Keratinocyte (primary cell): Measurements from ENCODE around the gene CYSTM1. TPM values are rescaled to one million over a fixed set of nuclear protein-coding genes. Genes with fewer than 3 reads are reported as not detected.
"Not testable (repeated sequence)": the region's sequence is repeated elsewhere in the genome, so short reads cannot be mapped to it uniquely, and the experiment has no call there.

Source experiments
- DNase-seq: peaks from one replicate; pipeline ENCODE4 v3.0.0-alpha.2; 2011; ENCODE audit warnings: low read depth, missing footprints, low spot score
- FAIRE-seq: peaks from 2 replicates; lab custom pipeline; 2011; peaks lifted over from hg19 to GRCh38; lab: Jason Lieb, UNC
- H2AFZ ChIP-seq: 2 replicates; pipeline ENCODE4 v1.6.0; 2012; ENCODE audit warnings: low read length, control low read depth, inconsistent platforms; ENCODE audit not compliant: control insufficient read depth
- H3K27ac ChIP-seq: 2 replicates; pipeline ENCODE4 v1.5.1; 2011; ENCODE audit warnings: low read length; ENCODE audit not compliant: control insufficient read depth, insufficient read depth
- H3K27me3 ChIP-seq: 3 replicates; pipeline ENCODE4 v1.6.0; 2011; ENCODE audit warnings: low read length; ENCODE audit not compliant: control insufficient read depth, insufficient read depth; ENCODE audit errors: extremely low read depth
- H3K36me3 ChIP-seq, 2 experiments: 2 replicates in 1 of 2; 3 replicates in 1 of 2; pipeline ENCODE4 v1.5.1; 2011; ENCODE audit warnings: low read length in 2 of 2, mild to moderate bottlenecking in 1 of 2; ENCODE audit not compliant: control insufficient read depth in 2 of 2, insufficient read depth in 2 of 2; ENCODE audit errors: extremely low read depth in 1 of 2
- H3K4me1 ChIP-seq: 3 replicates; pipeline ENCODE4 v1.5.1; 2011; ENCODE audit warnings: low read length; ENCODE audit not compliant: control insufficient read depth, insufficient read depth; ENCODE audit errors: extremely low read depth
- H3K4me2 ChIP-seq: 3 replicates; pipeline ENCODE4 v1.6.0; 2011; ENCODE audit warnings: low read depth, low read length; ENCODE audit not compliant: control insufficient read depth, insufficient read depth; ENCODE audit errors: extremely low read depth
- H3K4me3 ChIP-seq, 3 experiments: fragments of 200-600 bp in 1 of 3; sonication (generic) in 1 of 3; 2 replicates in 2 of 3; 3 replicates in 1 of 3; pipeline ENCODE4 v1.5.1; 2011 to 2016; ENCODE audit warnings: low read length in 3 of 3, mild to moderate bottlenecking in 3 of 3, control low read depth in 2 of 3, inconsistent platforms in 1 of 3, low read depth in 1 of 3, mixed read lengths in 1 of 3, mixed run types in 1 of 3, moderate library complexity in 1 of 3; ENCODE audit not compliant: control insufficient read depth in 2 of 3, insufficient read depth in 2 of 3; ENCODE audit errors: extremely low read depth in 1 of 3
- H3K79me2 ChIP-seq: 2 replicates; pipeline ENCODE4 v1.6.0; 2012; ENCODE audit warnings: low read length; ENCODE audit not compliant: control insufficient read depth, insufficient read depth
- H3K9ac ChIP-seq: 3 replicates; pipeline ENCODE4 v1.6.0; 2011; ENCODE audit warnings: low read length; ENCODE audit not compliant: control insufficient read depth, insufficient read depth; ENCODE audit errors: extremely low read depth
- H3K9me1 ChIP-seq: 3 replicates; pipeline ENCODE4 v1.6.0; 2011; ENCODE audit warnings: low read length; ENCODE audit not compliant: control insufficient read depth, insufficient read depth; ENCODE audit errors: extremely low read depth
- H3K9me3 ChIP-seq: 2 replicates; pipeline ENCODE4 v1.5.1; 2012; ENCODE audit warnings: low read depth, low read length; ENCODE audit not compliant: control insufficient read depth
- H4K20me1 ChIP-seq: 3 replicates; pipeline ENCODE4 v1.6.0; 2011; ENCODE audit warnings: low read length; ENCODE audit not compliant: control insufficient read depth, insufficient read depth; ENCODE audit errors: extremely low read depth
- EZH2 ChIP-seq: IDR thresholded peaks from one replicate; pipeline ENCODE4 v1.6.1; 2012; ENCODE audit warnings: inconsistent platforms, mild to moderate bottlenecking, low read length, moderate library complexity
- dilution Hi-C: fragments of 300-500 bp; cut with MboI; formaldehyde crosslinking; loops from one replicate; pipeline ENCODE4 v1.7.0; 2020; ENCODE audit warnings: low sequenced_read_pairs; ENCODE audit not compliant: extremely low pct_ligation_motif_present
- polyA plus RNA-seq, 5 experiments: library from polyadenylated mRNA; depleted of rRNA in 3 of 5; stranded (reverse) in 3 of 5; stranded (forward) in 1 of 5; unstranded in 1 of 5; fragments of >200 nt; gene quantifications; 1 replicate in 1 of 5; 2 replicates in 3 of 5; 3 replicates in 1 of 5; pipeline versions ENCODE4 v1.2.1 to v1.2.3, GENCODE V29; 2011 to 2012; ENCODE audit warnings: missing spikeins in 2 of 5, low read depth in 1 of 5, low replicate concordance in 1 of 5
- TF ChIP-seq, protein P1 (sequence below), 3 experiments: IDR thresholded peaks in 1 of 3; conservative IDR thresholded peaks in 1 of 3; optimal IDR thresholded peaks in 1 of 3; 2 replicates in 2 of 3; 3 replicates in 1 of 3; pipeline versions ENCODE3 to v1.5.1; 2011; ENCODE audit warnings: low read length in 3 of 3, mild to moderate bottlenecking in 3 of 3, moderate library complexity in 2 of 3, control low read depth in 1 of 3, inconsistent platforms in 1 of 3; ENCODE audit not compliant: insufficient read depth in 2 of 3; ENCODE audit errors: extremely low read depth in 1 of 3

The CYSTM1 gene
- polyA plus RNA-seq, 1 donor (not counting 4 experiments of a cell fraction or from before 2014, with no cell fraction given), result 34.3 TPM

DNA sequence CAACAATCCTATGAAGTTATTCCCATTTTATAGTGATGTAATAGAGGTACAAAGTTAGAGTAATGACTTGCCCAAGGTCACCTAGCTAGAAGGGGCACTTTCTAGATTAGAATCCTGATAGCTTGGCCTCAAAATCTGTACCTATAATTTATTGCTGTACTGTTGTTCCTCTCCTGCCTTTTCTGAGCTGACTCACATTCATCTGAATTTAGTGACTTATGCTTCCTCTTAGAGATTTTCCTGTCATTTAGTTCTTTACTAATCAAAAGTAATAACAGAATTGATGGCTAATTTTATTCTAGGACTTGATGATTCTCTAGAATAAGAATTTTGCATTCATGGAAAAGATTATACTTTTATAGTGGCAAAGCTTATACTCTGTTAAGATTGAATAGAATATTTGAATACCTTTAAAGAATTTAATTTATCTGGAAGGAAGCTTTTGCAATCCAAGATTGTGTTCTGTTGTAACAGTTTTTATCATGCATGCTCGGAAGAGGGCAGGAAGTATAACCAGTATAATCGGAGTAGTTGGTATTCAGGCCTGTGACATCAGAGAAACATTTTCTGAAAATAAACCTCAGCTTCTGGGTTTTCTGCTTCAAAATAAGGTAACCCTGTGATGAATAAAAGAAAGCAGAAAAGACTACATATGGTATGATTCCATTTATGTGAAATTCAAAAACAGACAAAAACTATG is 21.3 kb downstream of the CYSTM1 start:
- H3K79me2 ChIP-seq, result no peaks in the 10 kb centered on the region
- no peak overlapping the region for H3K27ac ChIP-seq
- no peak overlapping the region for H3K4me2 ChIP-seq
- dilution Hi-C loops, result no loop called here
- H3K27me3 ChIP-seq, result no peaks in the 10 kb centered on the region
- peaks cover 5 to 9% of the 10 kb centered on the region in 2 experiments for H3K36me3 ChIP-seq
- H3K9me3 ChIP-seq, result no peaks in the 10 kb centered on the region
- H3K9ac ChIP-seq, result no peak overlapping the region
- H3K4me1 ChIP-seq, result no peaks in the 10 kb centered on the region
- no peaks in the 10 kb centered on the region for H3K9me1 ChIP-seq
- no peak overlapping the region for H3K4me3 ChIP-seq
- no peaks in the 10 kb centered on the region for H4K20me1 ChIP-seq
- DNase-seq, result no peak
- no peak for FAIRE-seq
- TF ChIP-seq, protein P1, sequence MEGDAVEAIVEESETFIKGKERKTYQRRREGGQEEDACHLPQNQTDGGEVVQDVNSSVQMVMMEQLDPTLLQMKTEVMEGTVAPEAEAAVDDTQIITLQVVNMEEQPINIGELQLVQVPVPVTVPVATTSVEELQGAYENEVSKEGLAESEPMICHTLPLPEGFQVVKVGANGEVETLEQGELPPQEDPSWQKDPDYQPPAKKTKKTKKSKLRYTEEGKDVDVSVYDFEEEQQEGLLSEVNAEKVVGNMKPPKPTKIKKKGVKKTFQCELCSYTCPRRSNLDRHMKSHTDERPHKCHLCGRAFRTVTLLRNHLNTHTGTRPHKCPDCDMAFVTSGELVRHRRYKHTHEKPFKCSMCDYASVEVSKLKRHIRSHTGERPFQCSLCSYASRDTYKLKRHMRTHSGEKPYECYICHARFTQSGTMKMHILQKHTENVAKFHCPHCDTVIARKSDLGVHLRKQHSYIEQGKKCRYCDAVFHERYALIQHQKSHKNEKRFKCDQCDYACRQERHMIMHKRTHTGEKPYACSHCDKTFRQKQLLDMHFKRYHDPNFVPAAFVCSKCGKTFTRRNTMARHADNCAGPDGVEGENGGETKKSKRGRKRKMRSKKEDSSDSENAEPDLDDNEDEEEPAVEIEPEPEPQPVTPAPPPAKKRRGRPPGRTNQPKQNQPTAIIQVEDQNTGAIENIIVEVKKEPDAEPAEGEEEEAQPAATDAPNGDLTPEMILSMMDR (optimal IDR thresholded peaks at IDR 0.05 in 1 of 3, IDR thresholded peaks at IDR 0.05 in 1 of 3, conservative IDR thresholded peaks at IDR 0.05 in 1 of 3; ENCODE audit: extremely low read depth in 1 of 3, insufficient read depth in 2 of 3, low read length in 3 of 3), result no peak
- no peak for TF ChIP-seq EZH2
- no peak overlapping the region for H2AFZ ChIP-seq

DNA sequence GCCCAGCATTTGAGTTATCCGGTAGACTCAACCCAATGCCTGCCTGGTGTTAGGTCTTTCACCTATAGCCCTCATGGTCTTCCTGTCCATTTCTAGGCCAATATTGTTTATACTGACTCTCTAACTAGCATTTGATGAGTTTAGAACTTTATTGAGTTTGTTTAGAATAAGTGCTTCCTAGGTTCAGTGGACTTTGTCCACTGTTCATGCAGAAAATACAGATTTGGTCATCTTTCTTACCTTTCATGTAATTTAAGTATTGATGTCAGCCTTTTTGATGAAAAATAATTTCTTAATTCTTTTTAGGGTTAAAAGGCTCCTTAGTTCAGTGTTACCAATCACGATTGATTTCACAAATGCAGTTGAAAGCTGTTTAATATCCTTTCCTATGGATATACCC is 22.0 kb downstream of the CYSTM1 start:
- Histone ChIP-seq H3K4me1 (no peaks in the 10 kb centered on the region), H3K36me3 (peaks cover 5 to 9% of the 10 kb centered on the region in 2 experiments), H2AFZ (no peak overlapping the region), H3K9me3 (no peaks in the 10 kb centered on the region), H3K9me1 (no peaks in the 10 kb centered on the region), H3K79me2 (no peaks in the 10 kb centered on the region), H3K27me3 (no peaks in the 10 kb centered on the region), H3K4me3 (no peak overlapping the region), H3K27ac (no peak overlapping the region), H4K20me1 (no peaks in the 10 kb centered on the region), H3K9ac (no peak overlapping the region), H3K4me2 (no peak overlapping the region)
- no peak for FAIRE-seq
- dilution Hi-C loops, result no loop called here
- TF ChIP-seq, protein P1 (optimal IDR thresholded peaks at IDR 0.05 in 1 of 3, IDR thresholded peaks at IDR 0.05 in 1 of 3, conservative IDR thresholded peaks at IDR 0.05 in 1 of 3; ENCODE audit: extremely low read depth in 1 of 3, insufficient read depth in 2 of 3, low read length in 3 of 3), result no peak
- no peak for TF ChIP-seq EZH2
- DNase-seq, result no peak

DNA sequence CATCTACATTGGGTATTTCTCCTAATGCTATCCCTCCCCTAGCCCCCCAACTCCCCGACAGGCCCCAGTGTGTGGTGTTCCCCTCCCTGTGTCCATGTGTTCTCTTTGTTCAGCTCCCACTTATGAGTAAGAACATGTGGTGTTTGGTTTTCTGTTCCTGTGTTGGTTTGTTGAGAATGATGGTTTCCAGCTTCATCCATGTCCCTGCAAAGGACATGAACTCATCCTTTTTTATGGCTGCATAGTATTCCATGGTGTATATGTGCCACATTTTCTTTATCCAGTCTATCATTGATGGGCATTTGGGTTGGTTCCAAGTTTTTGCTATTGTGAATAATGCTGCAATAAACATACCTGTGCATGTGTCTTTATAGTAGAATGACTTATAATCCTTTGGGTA is 23.9 kb downstream of the CYSTM1 start:
- H3K9ac ChIP-seq, H3K4me2 ChIP-seq, H3K79me2 ChIP-seq, DNase-seq, H4K20me1 ChIP-seq, dilution Hi-C loops, FAIRE-seq, H3K4me1 ChIP-seq, H3K9me1 ChIP-seq, H3K36me3 ChIP-seq, H3K9me3 ChIP-seq, H3K27ac ChIP-seq, H2AFZ ChIP-seq, H3K27me3 ChIP-seq, H3K4me3 ChIP-seq: not testable (repeated sequence)
